ENCODE measurements around the gene MEG3.

MEG3 gene

GRCh38 chr14:100859781-100860180 lies 33.9 kb downstream of the MEG3 start:
- no peak for TF ChIP-seq CTCF (IDR thresholded peaks at IDR 0.05; ENCODE audit: low read depth, low read length, missing control alignments)
- H3K4me3 ChIP-seq (replicated peaks; ENCODE audit: low read depth, low read length), result no peak overlapping the region
- no peak for DNase-seq (ENCODE audit: extremely low read depth, low read depth)

- no peak for TF ChIP-seq CTCF (IDR thresholded peaks at IDR 0.05; ENCODE audit: low read depth, low read length, missing control alignments)
- H3K4me3 ChIP-seq (replicated peaks; ENCODE audit: low read depth, low read length), result no peak overlapping the region
- DNase-seq (ENCODE audit: extremely low read depth, low read depth), result no peak
These were observed 34.8 kb downstream of the MEG3 start for GRCh38 chr14:100860556-100861187.

- TF ChIP-seq CTCF (IDR thresholded peaks at IDR 0.05; ENCODE audit: low read depth, low read length, missing control alignments), result no peak
- no peak overlapping the region for H3K4me3 ChIP-seq (replicated peaks; ENCODE audit: low read depth, low read length)
- no peak for DNase-seq (ENCODE audit: extremely low read depth, low read depth)
These were observed 35.4 kb downstream of the MEG3 start for GRCh38 chr14:100861188-100861936.

- no peak overlapping the region for H3K4me3 ChIP-seq (replicated peaks; ENCODE audit: low read depth, low read length)
- no peak for TF ChIP-seq CTCF (IDR thresholded peaks at IDR 0.05; ENCODE audit: low read depth, low read length, missing control alignments)
- DNase-seq (ENCODE audit: extremely low read depth, low read depth), result no peak
These were observed 36.0 kb downstream of the MEG3 start for GRCh38 chr14:100861937-100862247.

GRCh38 chr14:100862277-100862676 lies 36.4 kb downstream of the MEG3 start:
- H3K4me3 ChIP-seq (replicated peaks; ENCODE audit: low read depth, low read length), result no peak overlapping the region
- TF ChIP-seq CTCF (IDR thresholded peaks at IDR 0.05; ENCODE audit: low read depth, low read length, missing control alignments), result no peak
- no peak for DNase-seq (ENCODE audit: extremely low read depth, low read depth)

GRCh38 chr14:100862793-100863192 lies 36.9 kb downstream of the MEG3 start:
- no peak for DNase-seq (ENCODE audit: extremely low read depth, low read depth)
- H3K4me3 ChIP-seq (replicated peaks; ENCODE audit: low read depth, low read length), result no peak overlapping the region
- no peak for TF ChIP-seq CTCF (IDR thresholded peaks at IDR 0.05; ENCODE audit: low read depth, low read length, missing control alignments)

All from HFF-Myc (cell line).